Measurements from ENCODE around the gene TPRKB.

DNA sequence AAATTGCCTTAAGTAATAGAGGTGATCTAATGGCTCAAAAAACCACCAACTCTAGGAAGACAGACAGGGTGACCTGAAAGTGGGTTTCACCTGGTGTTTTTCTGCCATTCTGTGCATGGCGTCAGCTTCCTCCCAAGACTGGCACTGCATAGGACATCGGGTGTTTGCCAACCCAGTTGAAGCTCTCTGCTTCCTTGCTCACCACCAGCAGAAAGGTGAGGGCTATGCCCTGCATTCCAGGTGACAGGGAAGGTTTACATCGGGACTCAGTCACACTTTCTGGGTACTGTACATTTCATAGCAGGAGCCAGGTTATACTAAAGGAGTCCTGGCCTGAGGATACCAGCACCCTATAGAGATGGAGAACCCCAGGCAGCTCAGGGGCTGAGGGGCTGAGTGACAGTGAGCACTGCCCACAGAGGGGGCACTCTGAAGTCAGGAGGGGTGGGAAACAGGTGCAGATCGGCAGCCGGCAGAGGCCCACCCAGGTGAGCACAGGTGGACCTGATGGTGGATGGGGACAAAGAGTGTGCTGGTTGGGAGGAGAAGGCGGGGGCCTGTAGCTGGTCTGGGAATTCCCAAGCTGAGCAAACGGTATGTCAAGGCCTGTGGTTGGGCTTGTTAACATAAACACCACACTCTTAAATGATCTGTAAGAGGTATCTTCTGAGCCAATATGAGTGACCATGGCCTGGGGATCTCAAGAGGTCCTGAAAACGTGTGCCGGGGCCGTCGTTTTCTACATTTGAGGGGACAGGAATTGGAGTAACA is 18.1 kb downstream of the TPRKB start:
- TF ChIP-seq, protein P1, sequence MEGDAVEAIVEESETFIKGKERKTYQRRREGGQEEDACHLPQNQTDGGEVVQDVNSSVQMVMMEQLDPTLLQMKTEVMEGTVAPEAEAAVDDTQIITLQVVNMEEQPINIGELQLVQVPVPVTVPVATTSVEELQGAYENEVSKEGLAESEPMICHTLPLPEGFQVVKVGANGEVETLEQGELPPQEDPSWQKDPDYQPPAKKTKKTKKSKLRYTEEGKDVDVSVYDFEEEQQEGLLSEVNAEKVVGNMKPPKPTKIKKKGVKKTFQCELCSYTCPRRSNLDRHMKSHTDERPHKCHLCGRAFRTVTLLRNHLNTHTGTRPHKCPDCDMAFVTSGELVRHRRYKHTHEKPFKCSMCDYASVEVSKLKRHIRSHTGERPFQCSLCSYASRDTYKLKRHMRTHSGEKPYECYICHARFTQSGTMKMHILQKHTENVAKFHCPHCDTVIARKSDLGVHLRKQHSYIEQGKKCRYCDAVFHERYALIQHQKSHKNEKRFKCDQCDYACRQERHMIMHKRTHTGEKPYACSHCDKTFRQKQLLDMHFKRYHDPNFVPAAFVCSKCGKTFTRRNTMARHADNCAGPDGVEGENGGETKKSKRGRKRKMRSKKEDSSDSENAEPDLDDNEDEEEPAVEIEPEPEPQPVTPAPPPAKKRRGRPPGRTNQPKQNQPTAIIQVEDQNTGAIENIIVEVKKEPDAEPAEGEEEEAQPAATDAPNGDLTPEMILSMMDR (IDR thresholded peaks at IDR 0.05; ENCODE audit: borderline replicate concordance, extremely low read depth, low read length, poor library complexity, severe bottlenecking): no peak
- no peak for TF ChIP-seq EZH2 (IDR thresholded peaks at IDR 0.05; ENCODE audit: borderline replicate concordance, low read depth, low read length, severe bottlenecking)
